GM12878 (cell line): ENCODE measurements around the gene MCMBP. TPM values are rescaled to one million over a fixed set of nuclear protein-coding genes. Genes with fewer than 3 reads are reported as not detected.

ENCODE experiments used
- ATAC-seq: fragments of 200-7000 bp; cut with Tn5 transposase; 3 replicates; pipeline ENCODE4 v1.9.1; 2020; ENCODE audit warnings: mild to moderate bottlenecking, moderate library complexity
- Bru-seq: library from RNA; stranded (reverse); fragments of 400-500 nt; gene quantifications from one replicate; lab custom pipeline; 2021; lab: Mats Ljungman, UMichigan
- BruChase-seq, 2 experiments: library from RNA; stranded (reverse); fragments of 400-500 nt; gene quantifications; one replicate each; lab custom pipeline; 2021; lab: Mats Ljungman, UMichigan
- BruUV-seq: library from RNA; stranded (reverse); fragments of 400-500 nt; replicated peaks from 2 replicates; lab custom pipeline; 2021; lab: Mats Ljungman, UMichigan
- CTCF ChIA-PET: fragments of 300-600 bp; sonication (Branson Sonifier 250); formaldehyde crosslinking; extraction: SDS; loops from one replicate; lab custom pipeline; 2021; ENCODE audit warnings: inconsistent platforms; lab: Yijun Ruan, JAX
- POLR2A ChIA-PET: fragments of 350-600 bp; formaldehyde crosslinking; extraction: SDS; loops from one replicate; lab custom pipeline; 2021; ENCODE audit warnings: inconsistent platforms; lab: Charles Lee
- RAD21 ChIA-PET: fragments of 300-600 bp; sonication (Branson Sonifier 250); formaldehyde crosslinking; loops from one replicate; lab custom pipeline; 2023; ENCODE audit warnings: antibody characterized with exemption; ENCODE audit not compliant: unreplicated experiment; lab: Charles Lee
- SMC1A ChIA-PET: fragments of 300-600 bp; sonication (Branson Sonifier 250); formaldehyde crosslinking; loops from one replicate; lab custom pipeline; 2023; ENCODE audit not compliant: unreplicated experiment, uncharacterized antibody; lab: Charles Lee
- DNase-seq: peaks from one replicate; pipeline ENCODE4 v3.0.0-alpha.2; 2011; ENCODE audit warnings: low read depth, low spot score
- FAIRE-seq: peaks from 3 replicates; lab custom pipeline; 2011; peaks lifted over from hg19 to GRCh38; lab: Jason Lieb, UNC
- H2AFZ ChIP-seq: 2 replicates; pipeline ENCODE4 v1.6.0; 2011; ENCODE audit warnings: low read depth, low read length, control low read depth; ENCODE audit not compliant: control insufficient read depth
- H3K27ac ChIP-seq: 2 replicates; pipeline ENCODE4 v1.5.1; 2011; ENCODE audit warnings: control low read depth; ENCODE audit not compliant: control insufficient read depth, insufficient read depth
- H3K27me3 ChIP-seq, 2 experiments: replicated peaks in 1 of 2; 2 replicates each; pipeline versions ENCODE4 v1.6.0 to v1.6.1; 2011; ENCODE audit warnings: low read length in 1 of 2; ENCODE audit not compliant: control insufficient read depth in 2 of 2, insufficient read depth in 2 of 2
- H3K36me3 ChIP-seq, 2 experiments: 2 replicates each; pipeline ENCODE4 v1.5.1; 2011; ENCODE audit warnings: low read length in 1 of 2; ENCODE audit not compliant: control insufficient read depth in 2 of 2, insufficient read depth in 2 of 2
- H3K4me1 ChIP-seq: 2 replicates; pipeline ENCODE4 v1.6.1; 2011; ENCODE audit warnings: mild to moderate bottlenecking, low read length, moderate library complexity, mixed read lengths; ENCODE audit not compliant: control insufficient read depth, insufficient read depth
- H3K4me2 ChIP-seq: 2 replicates; pipeline ENCODE4 v1.6.0; 2011; ENCODE audit warnings: control low read depth; ENCODE audit not compliant: control insufficient read depth, insufficient read depth
- H3K4me3 ChIP-seq: fragments of 200-600 bp; sonication (generic); 2 replicates; pipeline ENCODE4 v1.5.1; 2016
- H3K79me2 ChIP-seq: 2 replicates; pipeline ENCODE4 v1.6.0; 2011; ENCODE audit warnings: low read length; ENCODE audit not compliant: control insufficient read depth, insufficient read depth
- H3K9ac ChIP-seq: 2 replicates; pipeline ENCODE4 v1.8.0; 2011; ENCODE audit warnings: low read length, control low read depth, mixed read lengths; ENCODE audit not compliant: control insufficient read depth, insufficient read depth
- H3K9me3 ChIP-seq: replicated peaks from 3 replicates; pipeline ENCODE4 v1.5.1; 2011; ENCODE audit warnings: mild to moderate bottlenecking, low read length; ENCODE audit not compliant: control insufficient read depth, insufficient read depth
- H4K20me1 ChIP-seq: 2 replicates; pipeline ENCODE4 v1.6.0; 2011; ENCODE audit not compliant: control insufficient read depth, insufficient read depth
- CEBPZ ChIP-seq: fragments of 150-350 bp; IDR thresholded peaks from 2 replicates; pipeline ENCODE4 v1.6.1; 2016; ENCODE audit warnings: low read depth, low read length
- CREM ChIP-seq: IDR thresholded peaks from 2 replicates; pipeline ENCODE4 v1.6.1; 2014; ENCODE audit warnings: antibody characterized with exemption, low read depth
- MAX ChIP-seq: IDR thresholded peaks from 2 replicates; pipeline ENCODE4 v1.6.1; 2012; ENCODE audit warnings: low read depth, low read length, improper control_type of control experiment
- MYB ChIP-seq: fragments of 150-350 bp; IDR thresholded peaks from 2 replicates; pipeline ENCODE4 v1.6.1; 2014; ENCODE audit warnings: mild to moderate bottlenecking, low read depth, low read length, borderline replicate concordance
- NFXL1 ChIP-seq: fragments of 450-650 bp; IDR thresholded peaks from 2 replicates; pipeline ENCODE4 v1.6.1; 2017; ENCODE audit warnings: antibody characterized with exemption, mild to moderate bottlenecking, borderline replicate concordance
- SIN3A ChIP-seq: IDR thresholded peaks from 2 replicates; pipeline ENCODE4 v1.6.1; 2012; ENCODE audit warnings: low read depth, low read length, improper control_type of control experiment
- SMAD1 ChIP-seq: fragments of 450-650 bp; IDR thresholded peaks from 2 replicates; pipeline ENCODE4 v1.6.1; 2018; ENCODE audit warnings: mild to moderate bottlenecking, low read depth; ENCODE audit not compliant: partially characterized antibody
- SMARCA5 ChIP-seq: fragments of 450-650 bp; IDR thresholded peaks from 2 replicates; pipeline ENCODE4 v1.6.1; 2017; ENCODE audit warnings: mild to moderate bottlenecking
- SRF ChIP-seq, 2 experiments: IDR thresholded peaks; 2 replicates each; pipeline ENCODE4 v1.6.1; 2011; ENCODE audit warnings: low read depth in 2 of 2, low read length in 2 of 2, mild to moderate bottlenecking in 1 of 2, moderate library complexity in 1 of 2
- STAT1 ChIP-seq: fragments of 450-650 bp; conservative IDR thresholded peaks from 2 replicates; pipeline ENCODE4 v1.6.1; 2014; ENCODE audit warnings: antibody characterized with exemption, mild to moderate bottlenecking
- WRNIP1 ChIP-seq: IDR thresholded peaks from 2 replicates; pipeline ENCODE4 v1.6.1; 2011; ENCODE audit warnings: low read depth, low read length, improper control_type of control experiment, borderline replicate concordance
- ZNF687 ChIP-seq: fragments of 450-650 bp; IDR thresholded peaks from 2 replicates; pipeline ENCODE4 v1.6.1; 2017; ENCODE audit warnings: mild to moderate bottlenecking, moderate library complexity
- WGBS: methylation state at CpG from one replicate; pipeline ENCODE4 v1.1.6; 2016; ENCODE audit warnings: low lambda C conversion rate; ENCODE audit not compliant: insufficient replicate concordance, insufficient coverage; ENCODE audit errors: missing lambda C conversion rate; 5-methylcytosine and 5-hydroxymethylcytosine counted together
- in situ Hi-C: fragments of 300-500 bp; cut with MboI; formaldehyde crosslinking; loops from 9 replicates; pipeline ENCODE4 v1.14.3; 2018; ENCODE audit warnings: mixed read lengths
- intact Hi-C: fragments of 100-400 bp; cut with micrococcal nuclease; formaldehyde crosslinking; loops from one replicate; pipeline ENCODE4 v1.14.2; 2022; ENCODE audit not compliant: unreplicated experiment
- long read RNA-seq, 2 experiments: library from polyadenylated mRNA; unstranded; transcript quantifications; one replicate each; pipeline ENCODE4 v2.0.0, GENCODE V29; 2019 to 2020
- polyA minus RNA-seq, 3 experiments: library from RNA; depleted of rRNA, polyadenylated mRNA; stranded (reverse); fragments of >200 nt; gene quantifications; 2 replicates each; pipeline ENCODE4 v1.2.3, GENCODE V29; 2011
- polyA plus RNA-seq, 11 experiments: library from polyadenylated mRNA; depleted of rRNA in 4 of 11; unstranded in 6 of 11; stranded (reverse) in 5 of 11; fragments of >200 nt; fragmentation: Nextera tagmentation in 4 of 11; fragmentation: Illumina TruSeq in 1 of 11; extraction: Ambion mirVana in 4 of 11; extraction: Trizol in 1 of 11; gene quantifications; 1 replicate in 1 of 11; 2 replicates in 10 of 11; pipeline versions ENCODE4 v1.2.1 to v1.2.3, GENCODE V29; 2011 to 2016; ENCODE audit warnings: inconsistent platforms in 2 of 11, missing spikeins in 2 of 11, low read depth in 1 of 11
- total RNA-seq, 4 experiments: library from RNA; depleted of rRNA in 3 of 4; stranded (reverse); fragments of >200 nt in 3 of 4; fragmentation: Illumina TruSeq in 1 of 4; extraction: Trizol in 1 of 4; gene quantifications; 2 replicates each; pipeline versions ENCODE4 v1.2.1 to v1.2.3, GENCODE V29; 2013 to 2021

The MCMBP gene
- total RNA-seq (2013; cell fraction: nucleolus; rRNA removed): 56.2 and 57.5 TPM in 2 replicates
- 70.5 and 77.2 TPM in 2 replicates for total RNA-seq (2014; rRNA removed)
- 71.7 and 72.5 TPM in 2 replicates for total RNA-seq (2014; rRNA removed; fragmentation: Illumina TruSeq; extraction: Trizol)
- 80.1 and 80.2 TPM in 2 replicates for total RNA-seq (2021)
- polyA plus RNA-seq (2011; ENCODE audit: low read depth): 29.7 TPM
- 93.1 and 106 TPM in 2 replicates for polyA plus RNA-seq (2011; rRNA removed)
- 68.6 and 69.1 TPM in 2 replicates for polyA plus RNA-seq (2011; cell fraction: cytosol; rRNA removed)
- 46.4 and 48.7 TPM in 2 replicates for polyA plus RNA-seq (2011; cell fraction: nucleus; rRNA removed)
- 31.3 and 32.9 TPM in 2 replicates for polyA plus RNA-seq (2012)
- polyA plus RNA-seq (2014; fragmentation: Illumina TruSeq; extraction: Trizol): 86.8 and 108 TPM in 2 replicates
- 10 to 100 TPM; 22.1 to 29.4 TPM for polyA plus RNA-seq (2014; fragmentation: Nextera tagmentation; extraction: Ambion mirVana)
- 67.1 and 74.2 TPM in 2 replicates for polyA plus RNA-seq (2014; rRNA removed)
- polyA plus RNA-seq (2016; fragmentation: Nextera tagmentation; extraction: Ambion mirVana): 10 to 100 TPM in 1 of 2 experiments, 1 to 10 TPM in 1; 7.6 to 80.8 TPM
- 78.1 and 111 TPM in 2 replicates for polyA minus RNA-seq (2011; rRNA and poly(A)+ RNA removed)
- 24.5 and 41.3 TPM in 2 replicates for polyA minus RNA-seq (2011; cell fraction: cytosol; rRNA and poly(A)+ RNA removed)
- 24.3 and 38.9 TPM in 2 replicates for polyA minus RNA-seq (2011; cell fraction: nucleus; rRNA and poly(A)+ RNA removed)
- Bru-seq, nascent RNA: percentile 89 among the genes with signal in this experiment
- percentile 85 among the genes with signal in this experiment for BruChase-seq, experiment 1, labeled RNA remaining after a 6-hour chase
- percentile 88 among the genes with signal in this experiment for BruChase-seq, experiment 2, labeled RNA remaining after a 2-hour chase
- long read RNA-seq, experiment 1, full-length matches to known transcripts: 7 of 14 reads
- long read RNA-seq, experiment 1, partial matches to known transcripts: 5 of 14 reads
- long read RNA-seq, experiment 1, other reads (novel, unspliced or antisense): 2 of 14 reads
- long read RNA-seq, experiment 2, full-length matches to known transcripts: 4 of 56 reads
- long read RNA-seq, experiment 2, partial matches to known transcripts: 42 of 56 reads
- long read RNA-seq, experiment 2, other reads (novel, unspliced or antisense): 10 of 56 reads

- H3K4me1 ChIP-seq: peaks cover 9% of the 10 kb centered on the region
- no peaks in the 10 kb centered on the region for H3K27me3 ChIP-seq
- no TSS peak for BruUV-seq
- peak within 1 kb of the TSS; percentile 94 for H3K4me2 ChIP-seq
- ATAC-seq (no peak; the same call in 2 of the 3 replicates), FAIRE-seq (no peak), DNase-seq (no peak)
- H3K9me3 ChIP-seq: no peaks in the 10 kb centered on the region
- WGBS: 1% methylated on average over 42 of the region's 42 CpGs
- intact Hi-C loops: loop anchor here (5.0 kb wide), 1 partner anchor 275 kb away; the partner anchor contains the start of gene TIAL1
- peak within 1 kb of the TSS; percentile 85 for H3K4me3 ChIP-seq
- H3K27ac ChIP-seq: peak within 1 kb of the TSS; percentile 83
- ChIA-PET POLR2A (interaction anchor here (0.8 to 5.0 kb wide), 11 partner anchors 10 to 280 kb away, joined by 3 to 69 read pairs (median 5); partner anchors contain the start of genes INPP5F and SEC23IP), SMC1A (interaction anchor here (1.0 to 2.4 kb wide), 7 partner anchors 9 to 185 kb away, joined by 3 to 11 read pairs (median 5); partner anchors contain the start of gene SEC23IP), RAD21 (interaction anchor here (1.1 to 5.5 kb wide), 11 partner anchors 11 to 464 kb away, joined by 3 to 54 read pairs (median 9); partner anchors contain the start of genes INPP5F and SEC23IP), CTCF (interaction anchor here (0.7 to 5.9 kb wide), 8 partner anchors 11 to 465 kb away, joined by 3 to 85 read pairs (median 8); partner anchors contain the start of gene SEC23IP)
- in situ Hi-C loops: no loop called here
- H3K79me2 ChIP-seq: peaks cover 48% of the 10 kb centered on the region
- peak within 1 kb of the TSS; percentile 84 for H3K9ac ChIP-seq
- no peaks in the 10 kb centered on the region for H3K36me3 ChIP-seq
- peak within 1 kb of the TSS; percentile 96 for H2AFZ ChIP-seq
- no peaks in the 10 kb centered on the region for H4K20me1 ChIP-seq
- TF ChIP-seq SRF (IDR thresholded peaks at IDR 0.05; ENCODE audit: low read depth in 2 of 2, low read length in 2 of 2): no peak
- no peak for TF ChIP-seq ZNF687
- TF ChIP-seq SMARCA5: no peak; the same call in 1 of the 2 replicates
- no peak for TF ChIP-seq MYB
- TF ChIP-seq NFXL1: no peak
- no peak for TF ChIP-seq SMAD1
- no peak for TF ChIP-seq SIN3A
- TF ChIP-seq CREM: no peak
- TF ChIP-seq CEBPZ: no peak
- no peak for TF ChIP-seq STAT1
- no peak for TF ChIP-seq MAX
- no peak for TF ChIP-seq WRNIP1
Measured at GRCh38 chr10:119872610-119872859, at the start of gene MCMBP. Gene MCMBP, minus strand, starts transcription at chr10:119872843. Its CDS starts 259 bp downstream, at chr10:119872584.
